IMR-90 (cell line): Measurements from ENCODE around the gene RHO. TPM values are rescaled to one million over a fixed set of nuclear protein-coding genes. Genes with fewer than 3 reads are reported as not detected.

Experiments used
- ATAC-seq: fragments of 200-7000 bp; cut with Tn5 transposase; 2 replicates; pipeline ENCODE4 v1.9.1; 2020; ENCODE audit warnings: low read depth, mild to moderate bottlenecking, moderate library complexity
- BruUV-seq: library from RNA; stranded (reverse); fragments of 400-500 nt; replicated peaks from 2 replicates; lab custom pipeline; 2021; lab: Mats Ljungman, UMichigan
- CTCF ChIA-PET: fragments of 300-600 bp; formaldehyde crosslinking; extraction: SDS; loops from one replicate; lab custom pipeline; 2021; ENCODE audit warnings: antibody characterized with exemption; lab: Yijun Ruan, JAX
- POLR2A ChIA-PET: fragments of 300-600 bp; sonication (Branson Sonifier 250); formaldehyde crosslinking; loops from one replicate; lab custom pipeline; 2022; ENCODE audit warnings: antibody characterized with exemption; ENCODE audit not compliant: unreplicated experiment; lab: Charles Lee
- DNase-seq: peaks from one replicate; pipeline ENCODE4 v3.0.0; 2013
- H2AFZ ChIP-seq: replicated peaks from 2 replicates; pipeline ENCODE3; 2013; ENCODE audit warnings: low read length, mild to moderate bottlenecking; ENCODE audit not compliant: poor library complexity
- H2AK5ac ChIP-seq: 2 replicates; pipeline ENCODE4 v1.6.1; 2013; ENCODE audit warnings: low read depth, low read length, inconsistent platforms
- H2AK9ac ChIP-seq: replicated peaks from 2 replicates; pipeline ENCODE3; 2013; ENCODE audit warnings: mild to moderate bottlenecking, low read depth, low read length, moderate library complexity; ENCODE audit not compliant: poor library complexity
- H2BK120ac ChIP-seq: 2 replicates; pipeline ENCODE4 v1.6.1; 2013; ENCODE audit warnings: low read depth, low read length, inconsistent platforms
- H2BK15ac ChIP-seq: 3 replicates; pipeline ENCODE4 v1.6.1; 2013; ENCODE audit warnings: low read depth, low read length, inconsistent platforms
- H2BK20ac ChIP-seq: 2 replicates; pipeline ENCODE4 v1.6.1; 2013; ENCODE audit warnings: low read depth, mild to moderate bottlenecking, inconsistent platforms, low read length, moderate library complexity
- H2BK5ac ChIP-seq: 2 replicates; pipeline ENCODE4 v1.6.1; 2013; ENCODE audit warnings: mild to moderate bottlenecking, low read depth, low read length, inconsistent platforms; ENCODE audit not compliant: poor library complexity, severe bottlenecking
- H3K14ac ChIP-seq: replicated peaks from 2 replicates; pipeline ENCODE4 v1.6.1; 2013; ENCODE audit warnings: low read depth, low read length, inconsistent platforms
- H3K18ac ChIP-seq: 2 replicates; pipeline ENCODE4 v1.6.1; 2013; ENCODE audit warnings: low read depth, low read length, control low read depth
- H3K23ac ChIP-seq: 2 replicates; pipeline ENCODE4 v1.6.1; 2013; ENCODE audit warnings: low read depth, low read length, inconsistent platforms
- H3K27ac ChIP-seq: 2 replicates; pipeline ENCODE4 v1.5.1; 2013; ENCODE audit warnings: mild to moderate bottlenecking, control low read depth, low read length; ENCODE audit not compliant: insufficient read depth
- H3K27me3 ChIP-seq: 2 replicates; pipeline ENCODE4 v1.6.1; 2013; ENCODE audit warnings: low read length; ENCODE audit not compliant: control insufficient read depth, insufficient read depth
- H3K36me3 ChIP-seq: 2 replicates; pipeline ENCODE4 v1.6.1; 2013; ENCODE audit warnings: low read length, mixed read lengths; ENCODE audit not compliant: control insufficient read depth, insufficient read depth
- H3K4ac ChIP-seq: 2 replicates; pipeline ENCODE4 v1.6.1; 2013; ENCODE audit warnings: low read depth, low read length, inconsistent platforms
- H3K4me1 ChIP-seq: 2 replicates; pipeline ENCODE4 v1.6.1; 2013; ENCODE audit warnings: low read length, mixed read lengths; ENCODE audit not compliant: control insufficient read depth, insufficient read depth
- H3K4me2 ChIP-seq: 2 replicates; pipeline ENCODE4 v1.6.1; 2013; ENCODE audit warnings: low read depth, mild to moderate bottlenecking, control low read depth, low read length, moderate library complexity
- H3K4me3 ChIP-seq: 2 replicates; pipeline ENCODE4 v1.5.1; 2013; ENCODE audit warnings: low read depth, mild to moderate bottlenecking, control low read depth, low read length, moderate library complexity; ENCODE audit not compliant: insufficient read depth
- H3K56ac ChIP-seq: 2 replicates; pipeline ENCODE4 v1.6.1; 2013; ENCODE audit warnings: low read length, inconsistent platforms; ENCODE audit not compliant: insufficient read depth; ENCODE audit errors: extremely low read depth
- H3K79me1 ChIP-seq, 2 experiments: 2 replicates each; pipeline ENCODE4 v1.6.1; 2013; ENCODE audit warnings: low read length in 2 of 2, inconsistent platforms in 1 of 2, low read depth in 1 of 2
- H3K9ac ChIP-seq: 2 replicates; pipeline ENCODE4 v1.6.1; 2013; ENCODE audit warnings: low read depth, low read length, control low read depth
- H3K9me1 ChIP-seq: 2 replicates; pipeline ENCODE4 v1.6.1; 2013; ENCODE audit warnings: low read length, inconsistent platforms; ENCODE audit not compliant: insufficient read depth
- H3K9me3 ChIP-seq: 2 replicates; pipeline ENCODE4 v1.6.1; 2013; ENCODE audit warnings: low read length; ENCODE audit not compliant: control insufficient read depth, insufficient read depth
- H4K20me1 ChIP-seq: 2 replicates; pipeline ENCODE4 v1.6.1; 2013; ENCODE audit warnings: low read length, inconsistent platforms; ENCODE audit not compliant: insufficient read depth
- H4K5ac ChIP-seq: 2 replicates; pipeline ENCODE4 v1.6.1; 2013; ENCODE audit warnings: mild to moderate bottlenecking, low read depth, low read length, control low read depth
- H4K8ac ChIP-seq, 2 experiments: 2 replicates each; pipeline ENCODE4 v1.6.1; 2013; ENCODE audit warnings: low read depth in 2 of 2, low read length in 2 of 2, control low read depth in 1 of 2, inconsistent platforms in 1 of 2
- H4K91ac ChIP-seq: 2 replicates; pipeline ENCODE4 v1.6.1; 2013; ENCODE audit warnings: low read depth, low read length, inconsistent platforms; ENCODE audit not compliant: insufficient read depth
- BHLHE40 ChIP-seq: fragments of 150-350 bp; IDR thresholded peaks from 2 replicates; pipeline ENCODE4 v1.6.1; 2016; ENCODE audit warnings: mild to moderate bottlenecking, low read depth, low read length
- CEBPB ChIP-seq: IDR thresholded peaks from 2 replicates; pipeline ENCODE4 v1.6.1; 2012; ENCODE audit warnings: low read depth, low read length, improper control_type of control experiment
- CHD1 ChIP-seq: IDR thresholded peaks from 2 replicates; pipeline ENCODE4 v1.6.1; 2012; ENCODE audit warnings: low read depth, low read length, improper control_type of control experiment
- FOS ChIP-seq: fragments of 150-350 bp; IDR thresholded peaks from 2 replicates; pipeline ENCODE4 v1.6.1; 2016; ENCODE audit warnings: low read depth, low read length
- MAFK ChIP-seq: IDR thresholded peaks from 2 replicates; pipeline ENCODE4 v1.6.1; 2012; ENCODE audit warnings: low read depth, low read length, improper control_type of control experiment
- MAZ ChIP-seq: IDR thresholded peaks from 2 replicates; pipeline ENCODE4 v1.6.1; 2012; ENCODE audit warnings: low read depth, mild to moderate bottlenecking, low read length, improper control_type of control experiment, moderate library complexity, borderline replicate concordance
- MXI1 ChIP-seq: IDR thresholded peaks from 2 replicates; pipeline ENCODE4 v1.6.1; 2012; ENCODE audit warnings: low read depth, mild to moderate bottlenecking, low read length, moderate library complexity, borderline replicate concordance
- NFE2L2 ChIP-seq: fragments of 150-350 bp; IDR thresholded peaks from 2 replicates; pipeline ENCODE4 v1.6.1; 2016; ENCODE audit warnings: low read depth, mild to moderate bottlenecking, low read length
- POLR2A ChIP-seq: IDR thresholded peaks from 2 replicates; pipeline ENCODE4 v1.6.1; 2012; ENCODE audit warnings: mild to moderate bottlenecking, low read depth, low read length
- RAD21 ChIP-seq: IDR thresholded peaks from 2 replicates; pipeline ENCODE4 v1.6.1; 2012; ENCODE audit warnings: low read length, improper control_type of control experiment
- RCOR1 ChIP-seq: IDR thresholded peaks from 2 replicates; pipeline ENCODE4 v1.6.1; 2012; ENCODE audit warnings: mild to moderate bottlenecking, low read length, improper control_type of control experiment; ENCODE audit not compliant: insufficient replicate concordance
- RFX5 ChIP-seq: IDR thresholded peaks from 2 replicates; pipeline ENCODE4 v1.8.0; 2012; ENCODE audit warnings: low read depth, mild to moderate bottlenecking, low read length, moderate library complexity
- SMC3 ChIP-seq: fragments of 150-350 bp; IDR thresholded peaks from 2 replicates; pipeline ENCODE4 v1.6.1; 2016; ENCODE audit warnings: low read depth, mild to moderate bottlenecking, antibody characterized with exemption, low read length, moderate library complexity
- WGBS, 2 experiments: methylation state at CpG; one replicate each; pipeline versions ENCODE4 v1.1.5 to v1.1.7; 2013; ENCODE audit warnings: missing lambda C conversion rate in 2 of 2; ENCODE audit not compliant: insufficient read length in 1 of 2; ENCODE audit errors: extremely low coverage in 2 of 2; 5-methylcytosine and 5-hydroxymethylcytosine counted together
- dilution Hi-C: fragments of 300-500 bp; cut with HindIII; formaldehyde crosslinking; loops from one replicate; pipeline ENCODE4 v1.14.3; 2018; ENCODE audit warnings: low sequenced_read_pairs; ENCODE audit not compliant: unreplicated experiment
- in situ Hi-C: fragments of 300-500 bp; cut with MboI; formaldehyde crosslinking; loops from 3 replicates; pipeline ENCODE4 v1.14.3; 2019; ENCODE audit warnings: low sequenced_read_pairs, inconsistent platforms, mixed read lengths
- intact Hi-C: fragments of 100-400 bp; cut with micrococcal nuclease; formaldehyde crosslinking; loops from 2 replicates; pipeline ENCODE4 v1.10.0; 2022
- polyA plus RNA-seq, 3 experiments: library from polyadenylated mRNA; depleted of rRNA; stranded (reverse); fragments of >200 nt; gene quantifications; 2 replicates each; pipeline ENCODE4 v1.2.3, GENCODE V29; 2012; ENCODE audit warnings: low replicate concordance in 1 of 3
- total RNA-seq: library from RNA; depleted of rRNA; stranded (reverse); fragments of >200 nt; gene quantifications from 2 replicates; pipeline ENCODE4 v1.2.3, GENCODE V29; 2012
- TF ChIP-seq, protein P1 (sequence below): fragments of 150-350 bp; IDR thresholded peaks from 2 replicates; pipeline ENCODE4 v1.6.1; 2017; ENCODE audit warnings: mild to moderate bottlenecking, antibody characterized with exemption, low read length, low read depth
- TF ChIP-seq, protein P2 (sequence below): conservative IDR thresholded peaks from 2 replicates; pipeline ENCODE4 v1.5.1; 2012; ENCODE audit warnings: mild to moderate bottlenecking, low read depth, low read length, improper control_type of control experiment
- TF ChIP-seq, protein P3 (sequence below): fragments of 150-350 bp; IDR thresholded peaks from 2 replicates; pipeline ENCODE4 v1.6.1; 2016; ENCODE audit warnings: low read depth, mild to moderate bottlenecking, low read length, moderate library complexity, borderline replicate concordance

The RHO gene
- total and polyA plus RNA-seq, 2 of the 4 experiments (the other 2 are of a cell fraction) = not detected

DNA sequence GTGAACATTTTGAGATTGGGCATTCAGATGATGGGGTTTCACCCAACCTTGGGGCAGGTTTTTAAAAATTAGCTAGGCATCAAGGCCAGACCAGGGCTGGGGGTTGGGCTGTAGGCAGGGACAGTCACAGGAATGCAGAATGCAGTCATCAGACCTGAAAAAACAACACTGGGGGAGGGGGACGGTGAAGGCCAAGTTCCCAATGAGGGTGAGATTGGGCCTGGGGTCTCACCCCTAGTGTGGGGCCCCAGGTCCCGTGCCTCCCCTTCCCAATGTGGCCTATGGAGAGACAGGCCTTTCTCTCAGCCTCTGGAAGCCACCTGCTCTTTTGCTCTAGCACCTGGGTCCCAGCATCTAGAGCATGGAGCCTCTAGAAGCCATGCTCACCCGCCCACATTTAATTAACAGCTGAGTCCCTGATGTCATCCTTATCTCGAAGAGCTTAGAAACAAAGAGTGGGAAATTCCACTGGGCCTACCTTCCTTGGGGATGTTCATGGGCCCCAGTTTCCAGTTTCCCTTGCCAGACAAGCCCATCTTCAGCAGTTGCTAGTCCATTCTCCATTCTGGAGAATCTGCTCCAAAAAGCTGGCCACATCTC lies 6.1 kb downstream of the RHO start:
- H4K20me1 ChIP-seq = no peaks in the 10 kb centered on the region
- H2BK15ac ChIP-seq = no peak overlapping the region
- no peak overlapping the region for H3K23ac ChIP-seq
- ChIA-PET CTCF (no interaction called here), POLR2A (interaction anchor here (0.6 kb wide), 1 partner anchor 19 kb away, joined by 3 read pairs; no protein-coding TSS in a partner anchor)
- no peak overlapping the region for H2AK9ac ChIP-seq
- no peaks in the 10 kb centered on the region for H3K9me3 ChIP-seq
- no peak overlapping the region for H4K91ac ChIP-seq
- H3K14ac ChIP-seq = no peak overlapping the region
- H2AFZ ChIP-seq = no peak overlapping the region
- ATAC-seq (no peak), DNase-seq (no peak)
- H3K79me1 ChIP-seq = no peaks in the 10 kb centered on the region
- no peak overlapping the region for H2BK5ac ChIP-seq
- H3K27ac ChIP-seq = no peak overlapping the region
- no peak overlapping the region for H3K4me3 ChIP-seq
- H3K4me2 ChIP-seq = no peak overlapping the region
- intact Hi-C loops = loop anchor here (5.0 kb wide), 1 partner anchor 82 kb away; no protein-coding TSS in a partner anchor
- TF ChIP-seq CEBPB (no peak), SMC3 (no peak), NFE2L2 (no peak), MAFK (no peak), BHLHE40 (no peak), FOS (no peak), MXI1 (no peak), MAZ (no peak), RCOR1 (no peak), RAD21 (no peak), RFX5 (no peak), CHD1 (no peak), POLR2A (no peak)
- TF ChIP-seq, protein P1, sequence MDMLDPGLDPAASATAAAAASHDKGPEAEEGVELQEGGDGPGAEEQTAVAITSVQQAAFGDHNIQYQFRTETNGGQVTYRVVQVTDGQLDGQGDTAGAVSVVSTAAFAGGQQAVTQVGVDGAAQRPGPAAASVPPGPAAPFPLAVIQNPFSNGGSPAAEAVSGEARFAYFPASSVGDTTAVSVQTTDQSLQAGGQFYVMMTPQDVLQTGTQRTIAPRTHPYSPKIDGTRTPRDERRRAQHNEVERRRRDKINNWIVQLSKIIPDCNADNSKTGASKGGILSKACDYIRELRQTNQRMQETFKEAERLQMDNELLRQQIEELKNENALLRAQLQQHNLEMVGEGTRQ = no peak
- TF ChIP-seq, protein P2, sequence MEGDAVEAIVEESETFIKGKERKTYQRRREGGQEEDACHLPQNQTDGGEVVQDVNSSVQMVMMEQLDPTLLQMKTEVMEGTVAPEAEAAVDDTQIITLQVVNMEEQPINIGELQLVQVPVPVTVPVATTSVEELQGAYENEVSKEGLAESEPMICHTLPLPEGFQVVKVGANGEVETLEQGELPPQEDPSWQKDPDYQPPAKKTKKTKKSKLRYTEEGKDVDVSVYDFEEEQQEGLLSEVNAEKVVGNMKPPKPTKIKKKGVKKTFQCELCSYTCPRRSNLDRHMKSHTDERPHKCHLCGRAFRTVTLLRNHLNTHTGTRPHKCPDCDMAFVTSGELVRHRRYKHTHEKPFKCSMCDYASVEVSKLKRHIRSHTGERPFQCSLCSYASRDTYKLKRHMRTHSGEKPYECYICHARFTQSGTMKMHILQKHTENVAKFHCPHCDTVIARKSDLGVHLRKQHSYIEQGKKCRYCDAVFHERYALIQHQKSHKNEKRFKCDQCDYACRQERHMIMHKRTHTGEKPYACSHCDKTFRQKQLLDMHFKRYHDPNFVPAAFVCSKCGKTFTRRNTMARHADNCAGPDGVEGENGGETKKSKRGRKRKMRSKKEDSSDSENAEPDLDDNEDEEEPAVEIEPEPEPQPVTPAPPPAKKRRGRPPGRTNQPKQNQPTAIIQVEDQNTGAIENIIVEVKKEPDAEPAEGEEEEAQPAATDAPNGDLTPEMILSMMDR = no peak
- TF ChIP-seq, protein P3, sequence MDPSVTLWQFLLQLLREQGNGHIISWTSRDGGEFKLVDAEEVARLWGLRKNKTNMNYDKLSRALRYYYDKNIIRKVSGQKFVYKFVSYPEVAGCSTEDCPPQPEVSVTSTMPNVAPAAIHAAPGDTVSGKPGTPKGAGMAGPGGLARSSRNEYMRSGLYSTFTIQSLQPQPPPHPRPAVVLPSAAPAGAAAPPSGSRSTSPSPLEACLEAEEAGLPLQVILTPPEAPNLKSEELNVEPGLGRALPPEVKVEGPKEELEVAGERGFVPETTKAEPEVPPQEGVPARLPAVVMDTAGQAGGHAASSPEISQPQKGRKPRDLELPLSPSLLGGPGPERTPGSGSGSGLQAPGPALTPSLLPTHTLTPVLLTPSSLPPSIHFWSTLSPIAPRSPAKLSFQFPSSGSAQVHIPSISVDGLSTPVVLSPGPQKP = no peak
- no CpG with 5 or more reads among the region's 4 CpGs for WGBS, 2 experiments
- H2BK120ac ChIP-seq = no peak overlapping the region
- in situ Hi-C loops = no loop called here
- dilution Hi-C loops = no loop called here
- H3K27me3 ChIP-seq = peaks cover 5% of the 10 kb centered on the region; the same call in 1 of the 2 replicates
- no peak overlapping the region for H4K5ac ChIP-seq
- H2BK20ac ChIP-seq = no peak overlapping the region
- no peak overlapping the region for H3K18ac ChIP-seq
- H3K9me1 ChIP-seq = peaks cover 8% of the 10 kb centered on the region
- no peak overlapping the region for H3K9ac ChIP-seq
- no peaks in the 10 kb centered on the region for H3K36me3 ChIP-seq
- H3K4me1 ChIP-seq = peaks cover 14% of the 10 kb centered on the region
- H3K4ac ChIP-seq = no peak overlapping the region
- no peak overlapping the region for H4K8ac ChIP-seq
- no TSS peak for BruUV-seq
- no peak overlapping the region for H2AK5ac ChIP-seq
- no peak overlapping the region for H3K56ac ChIP-seq
